Effector memory CD4-positive, alpha-beta T cell (primary cell): ENCODE data around the gene SH3D19.

Experiments
- DNase-seq, 3 donors: peaks; one replicate each; pipeline ENCODE4 v3.0.0-alpha.2; 2020
- H3K27ac ChIP-seq: 2 replicates; pipeline ENCODE4 v1.7.0; 2013; ENCODE audit warnings: mild to moderate bottlenecking, low read length, moderate library complexity; ENCODE audit not compliant: insufficient read depth, poor library complexity, severe bottlenecking
- H3K27me3 ChIP-seq: replicated peaks from 2 replicates; pipeline ENCODE4 v1.7.0; 2013; ENCODE audit warnings: mild to moderate bottlenecking, low read length; ENCODE audit not compliant: insufficient read depth, control insufficient read depth, poor library complexity, severe bottlenecking
- H3K36me3 ChIP-seq: 2 replicates; pipeline ENCODE4 v1.7.0; 2013; ENCODE audit warnings: mild to moderate bottlenecking, low read length, moderate library complexity; ENCODE audit not compliant: control insufficient read depth, insufficient read depth
- H3K4me1 ChIP-seq: 2 replicates; pipeline ENCODE4 v1.7.0; 2013; ENCODE audit warnings: low read length, mild to moderate bottlenecking; ENCODE audit not compliant: control insufficient read depth, insufficient read depth, poor library complexity, severe bottlenecking
- H3K4me3 ChIP-seq: 2 replicates; pipeline ENCODE4 v1.7.0; 2013; ENCODE audit warnings: low read length, low read depth, mild to moderate bottlenecking; ENCODE audit not compliant: insufficient read depth, poor library complexity, severe bottlenecking
- H3K9me3 ChIP-seq: 2 replicates; pipeline ENCODE4 v1.7.0; 2013; ENCODE audit warnings: mild to moderate bottlenecking, low read length, moderate library complexity; ENCODE audit not compliant: control insufficient read depth

The SH3D19 gene

GRCh38 chr4:151226004-151226932, 99.1 kb downstream of the SH3D19 start:
- Histone ChIP-seq H3K36me3 (no peaks in the 10 kb centered on the region), H3K27me3 (no peaks in the 10 kb centered on the region), H3K9me3 (no peaks in the 10 kb centered on the region), H3K27ac (no peak overlapping the region), H3K4me3 (no peak overlapping the region), H3K4me1 (no peaks in the 10 kb centered on the region)
- no peak for DNase-seq

- no peak for DNase-seq
- H3K27me3 ChIP-seq = no peaks in the 10 kb centered on the region
- no peak overlapping the region for H3K4me3 ChIP-seq
- no peaks in the 10 kb centered on the region for H3K9me3 ChIP-seq
- H3K36me3 ChIP-seq = no peaks in the 10 kb centered on the region
- H3K4me1 ChIP-seq = no peaks in the 10 kb centered on the region
- no peak overlapping the region for H3K27ac ChIP-seq
Observed at GRCh38 chr4:151223465-151223864, 101.9 kb downstream of the SH3D19 start.

GRCh38 chr4:151219948-151220347, 105.5 kb downstream of the SH3D19 start:
- Histone ChIP-seq H3K27ac (no peak overlapping the region), H3K4me1 (no peaks in the 10 kb centered on the region), H3K27me3 (no peaks in the 10 kb centered on the region), H3K9me3 (no peaks in the 10 kb centered on the region), H3K36me3 (no peaks in the 10 kb centered on the region), H3K4me3 (no peak overlapping the region)
- DNase-seq = no peak

GRCh38 chr4:151219091-151219490, 106.3 kb downstream of the SH3D19 start:
- Histone ChIP-seq H3K4me1 (no peaks in the 10 kb centered on the region), H3K4me3 (no peak overlapping the region), H3K27ac (no peak overlapping the region), H3K27me3 (no peaks in the 10 kb centered on the region), H3K36me3 (no peaks in the 10 kb centered on the region), H3K9me3 (no peaks in the 10 kb centered on the region)
- DNase-seq = no peak

DNA sequence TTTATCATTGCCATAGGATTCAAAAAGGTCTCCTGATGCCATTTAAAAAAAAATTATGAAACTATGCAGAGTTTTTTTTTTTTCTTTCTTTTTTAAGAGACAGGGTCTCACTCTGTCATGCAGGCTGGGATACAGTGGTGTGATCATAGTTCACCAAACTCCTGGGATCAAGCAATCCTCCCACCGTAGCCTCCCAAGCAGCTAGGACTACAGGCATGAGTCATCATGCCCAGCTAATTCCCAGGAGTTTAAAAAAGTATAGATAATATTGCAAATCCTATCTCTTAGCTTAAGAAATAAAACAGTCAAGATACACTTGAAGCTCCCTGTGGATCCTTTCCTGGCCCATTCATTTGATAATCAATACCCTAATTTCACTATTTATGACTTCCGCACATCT, 107.1 kb downstream of the SH3D19 start:
- H3K27ac ChIP-seq = no peak overlapping the region

GRCh38 chr4:151217326-151217725, 108.1 kb downstream of the SH3D19 start:
- no peaks in the 10 kb centered on the region for H3K9me3 ChIP-seq
- H3K27me3 ChIP-seq = no peaks in the 10 kb centered on the region
- no peaks in the 10 kb centered on the region for H3K36me3 ChIP-seq
- no peak overlapping the region for H3K4me3 ChIP-seq
- no peaks in the 10 kb centered on the region for H3K4me1 ChIP-seq
- H3K27ac ChIP-seq = no peak overlapping the region
- no peak for DNase-seq

More for the DNA sequence above, 107.1 kb downstream of the SH3D19 start:
- H3K36me3 ChIP-seq = no peaks in the 10 kb centered on the region
- DNase-seq = no peak
- no peaks in the 10 kb centered on the region for H3K9me3 ChIP-seq
- H3K4me3 ChIP-seq = no peak overlapping the region
- H3K4me1 ChIP-seq = no peaks in the 10 kb centered on the region
- H3K27me3 ChIP-seq = no peaks in the 10 kb centered on the region

DNA sequence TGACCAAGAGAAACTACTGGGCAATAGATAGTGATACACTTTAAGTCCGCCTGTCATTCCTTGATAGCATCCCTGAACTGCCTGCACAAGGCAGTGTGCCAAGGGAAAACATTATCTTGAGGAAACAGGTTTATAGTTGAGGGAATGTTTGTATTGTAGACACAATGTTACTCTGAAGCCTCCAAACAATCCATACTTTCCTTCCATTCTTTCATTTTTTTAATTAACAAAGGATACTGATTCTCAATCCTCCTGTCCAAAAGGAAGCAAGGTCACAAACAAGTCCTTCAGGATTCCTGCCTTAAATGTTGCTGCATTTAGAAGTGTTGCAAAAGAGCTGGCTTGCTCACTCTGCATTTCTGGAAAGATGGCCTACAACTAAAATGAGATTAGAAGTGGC, 110.1 kb downstream of the SH3D19 start:
- no peaks in the 10 kb centered on the region for H3K27me3 ChIP-seq
- no peaks in the 10 kb centered on the region for H3K36me3 ChIP-seq
- no peak overlapping the region for H3K4me3 ChIP-seq
- no peaks in the 10 kb centered on the region for H3K9me3 ChIP-seq
- no peak for DNase-seq
- no peaks in the 10 kb centered on the region for H3K4me1 ChIP-seq
- no peak overlapping the region for H3K27ac ChIP-seq

GRCh38 chr4:151207868-151208267, 117.5 kb downstream of the SH3D19 start:
- no peak overlapping the region for H3K4me3 ChIP-seq
- H3K27ac ChIP-seq = no peak overlapping the region
- H3K27me3 ChIP-seq = no peaks in the 10 kb centered on the region
- DNase-seq = no peak
- no peaks in the 10 kb centered on the region for H3K36me3 ChIP-seq
- no peaks in the 10 kb centered on the region for H3K9me3 ChIP-seq
- no peaks in the 10 kb centered on the region for H3K4me1 ChIP-seq

GRCh38 chr4:151207186-151207585, 118.2 kb downstream of the SH3D19 start:
- Histone ChIP-seq H3K36me3 (no peaks in the 10 kb centered on the region), H3K9me3 (no peaks in the 10 kb centered on the region), H3K4me1 (no peaks in the 10 kb centered on the region), H3K4me3 (no peak overlapping the region), H3K27me3 (no peaks in the 10 kb centered on the region), H3K27ac (no peak overlapping the region)
- no peak for DNase-seq

DNA sequence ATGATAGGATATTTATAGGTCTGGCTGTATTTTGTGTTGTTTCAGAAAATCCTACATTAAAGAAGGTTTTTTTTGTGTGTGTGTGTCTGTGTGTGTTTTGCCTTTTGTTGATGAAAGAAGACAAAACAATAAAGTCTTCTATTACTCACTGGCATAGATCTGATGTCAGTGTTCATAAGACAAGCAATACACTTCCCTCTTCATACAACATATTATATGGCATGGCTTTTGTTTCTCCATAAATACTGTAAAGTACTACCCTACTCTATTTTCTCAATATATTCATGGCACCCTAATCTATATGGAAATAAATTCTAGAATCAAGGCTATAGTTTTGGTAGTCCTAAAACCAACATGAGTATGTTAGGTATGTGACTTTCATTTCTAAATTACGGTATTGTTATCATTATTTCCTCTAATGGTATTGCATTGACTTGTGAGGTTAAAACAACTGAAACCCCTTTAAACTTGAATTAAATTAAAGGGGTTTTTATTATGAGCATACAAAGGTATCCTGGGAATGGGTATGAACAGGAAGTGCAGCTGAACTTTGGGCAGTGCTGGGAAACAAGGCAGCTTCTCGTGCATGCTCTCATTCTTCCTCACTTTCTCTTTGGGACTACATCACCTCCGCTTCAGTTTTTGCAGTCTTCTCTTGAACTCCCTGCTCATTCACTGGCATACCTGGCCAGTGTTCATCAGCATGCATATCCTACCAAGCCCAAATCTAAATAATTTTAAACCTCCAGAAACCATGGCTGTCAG, 119.0 kb downstream of the SH3D19 start:
- Histone ChIP-seq H3K4me1 (no peaks in the 10 kb centered on the region), H3K9me3 (no peaks in the 10 kb centered on the region), H3K36me3 (no peaks in the 10 kb centered on the region), H3K27ac (no peak overlapping the region), H3K4me3 (no peak overlapping the region), H3K27me3 (no peaks in the 10 kb centered on the region)
- DNase-seq = no peak
